ENCODE data around the gene METRNL.

- no peak for TF ChIP-seq CTCF (IDR thresholded peaks at IDR 0.05; ENCODE audit: low read length)
- no peak for TF ChIP-seq EZH2 (optimal IDR thresholded peaks at IDR 0.05; ENCODE audit: low read depth, low read length)
- TF ChIP-seq EZH2phosphoT487 (IDR thresholded peaks at IDR 0.05; ENCODE audit: low read length), result no peak
Observed at GRCh38 chr17:83109793-83110645, 30.6 kb downstream of the METRNL start.

All from MM.1S (cell line).